Activated CD4-positive, alpha-beta memory T cell treated with anti-CD3 and anti-CD28 coated beads for 36 hours (primary cell): ENCODE measurements around the gene EGLN1. TPM values are rescaled to one million over a fixed set of nuclear protein-coding genes. Genes with fewer than 3 reads are reported as not detected.
"Not testable (repeated sequence)": the region's sequence is repeated elsewhere in the genome, so short reads cannot be mapped to it uniquely, and the experiment has no call there.

ENCODE experiments used
- CTCF ChIA-PET: fragments of 350-600 bp; sonication (Branson Sonifier 250); formaldehyde crosslinking; loops from one replicate; lab custom pipeline; 2021; ENCODE audit warnings: antibody characterized with exemption, inconsistent platforms; lab: Charles Lee
- POLR2A ChIA-PET: fragments of 350-600 bp; sonication (Branson Sonifier 250); formaldehyde crosslinking; loops from one replicate; lab custom pipeline; 2021; ENCODE audit warnings: antibody characterized with exemption; lab: Charles Lee
- DNase-seq: peaks from one replicate; pipeline ENCODE4 v3.0.0-alpha.2; 2020
- H3K27ac Mint-ChIP-seq: one replicate; pipeline ENCODE4 v1.8.0; 2021; ENCODE audit warnings: mixed read lengths
- H3K27me3 Mint-ChIP-seq: one replicate; pipeline ENCODE4 v1.8.0; 2021; ENCODE audit warnings: mixed read lengths
- H3K36me3 Mint-ChIP-seq: one replicate; pipeline ENCODE4 v1.8.0; 2021; ENCODE audit warnings: mixed read lengths
- H3K4me1 Mint-ChIP-seq: one replicate; pipeline ENCODE4 v1.8.0; 2021; ENCODE audit warnings: low read depth, mixed read lengths
- H3K4me3 Mint-ChIP-seq: one replicate; pipeline ENCODE4 v1.8.0; 2021; ENCODE audit warnings: mild to moderate bottlenecking, mixed read lengths
- H3K9me3 Mint-ChIP-seq: one replicate; pipeline ENCODE4 v1.8.0; 2021; ENCODE audit warnings: mixed read lengths
- intact Hi-C: fragments of 100-400 bp; cut with micrococcal nuclease; formaldehyde crosslinking; loops from one replicate; pipeline ENCODE4 v1.15.1; 2023
- total RNA-seq, 2 experiments: library from RNA; stranded (reverse); gene quantifications; one replicate each; pipeline ENCODE4 v1.2.3, GENCODE V29; 2021

EGLN1 gene
- total RNA-seq, 2 experiments from 2014 or later, result 15.8 to 16.2 TPM

GRCh38 chr1:231353086-231353485 is 69.0 kb downstream of the EGLN1 start:
- peaks cover 22% of the 10 kb centered on the region for H3K36me3 Mint-ChIP-seq
- DNase-seq, result no peak
- no peak overlapping the region for H3K4me3 Mint-ChIP-seq
- ChIA-PET CTCF (interaction anchor here (1.3 kb wide), 1 partner anchor 245 kb away, joined by 3 read pairs; no protein-coding TSS in a partner anchor), POLR2A (no interaction called here)
- peaks cover 3% of the 10 kb centered on the region for H3K4me1 Mint-ChIP-seq
- no peaks in the 10 kb centered on the region for H3K27me3 Mint-ChIP-seq
- H3K9me3 Mint-ChIP-seq, result no peaks in the 10 kb centered on the region
- intact Hi-C loops, result loop anchor here (10.0 kb wide), 1 partner anchor 452 kb away; no protein-coding TSS in a partner anchor
- no peak overlapping the region for H3K27ac Mint-ChIP-seq

DNA sequence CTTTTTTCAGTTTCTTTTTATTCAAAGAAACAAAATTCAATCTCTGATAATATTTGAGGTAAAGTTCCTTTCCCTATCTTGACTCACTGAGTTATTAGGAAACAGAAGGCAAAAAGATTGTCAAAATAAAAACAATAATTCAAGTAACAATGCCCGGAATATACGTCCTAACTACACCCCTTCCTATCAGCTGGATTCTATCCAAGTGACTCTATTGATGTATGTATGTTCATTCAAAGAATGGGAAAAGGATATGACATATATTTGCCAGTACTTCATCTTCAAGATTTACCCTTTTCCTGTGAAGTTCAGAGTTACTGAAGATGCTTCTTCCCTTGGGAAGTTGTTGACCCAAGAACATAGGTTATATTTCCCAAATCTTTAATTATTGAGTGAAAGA is 70.3 kb downstream of the EGLN1 start:
- DNase-seq, result no peak
- peaks cover 22% of the 10 kb centered on the region for H3K36me3 Mint-ChIP-seq
- ChIA-PET CTCF (interaction anchor here (1.3 kb wide), 1 partner anchor 247 kb away, joined by 3 read pairs; no protein-coding TSS in a partner anchor), POLR2A (no interaction called here)
- H3K4me1 Mint-ChIP-seq, result no peaks in the 10 kb centered on the region
- H3K27ac Mint-ChIP-seq, result no peak overlapping the region
- no peak overlapping the region for H3K4me3 Mint-ChIP-seq
- intact Hi-C loops, result loop anchor here (10.0 kb wide), 1 partner anchor 453 kb away; no protein-coding TSS in a partner anchor
- no peaks in the 10 kb centered on the region for H3K27me3 Mint-ChIP-seq
- H3K9me3 Mint-ChIP-seq, result no peaks in the 10 kb centered on the region

GRCh38 chr1:231348856-231349255 is 73.2 kb downstream of the EGLN1 start:
- DNase-seq, intact Hi-C loops, H3K9me3 Mint-ChIP-seq, H3K4me1 Mint-ChIP-seq, H3K4me3 Mint-ChIP-seq, H3K27ac Mint-ChIP-seq, POLR2A ChIA-PET, H3K27me3 Mint-ChIP-seq: not testable (repeated sequence)
- CTCF ChIA-PET, result interaction anchor here (1.1 to 1.7 kb wide), 3 partner anchors 8 to 254 kb away, joined by 3 to 4 read pairs (median 3); partner anchors contain the start of gene EXOC8
- H3K36me3 Mint-ChIP-seq, result peaks cover 27% of the 10 kb centered on the region

DNA sequence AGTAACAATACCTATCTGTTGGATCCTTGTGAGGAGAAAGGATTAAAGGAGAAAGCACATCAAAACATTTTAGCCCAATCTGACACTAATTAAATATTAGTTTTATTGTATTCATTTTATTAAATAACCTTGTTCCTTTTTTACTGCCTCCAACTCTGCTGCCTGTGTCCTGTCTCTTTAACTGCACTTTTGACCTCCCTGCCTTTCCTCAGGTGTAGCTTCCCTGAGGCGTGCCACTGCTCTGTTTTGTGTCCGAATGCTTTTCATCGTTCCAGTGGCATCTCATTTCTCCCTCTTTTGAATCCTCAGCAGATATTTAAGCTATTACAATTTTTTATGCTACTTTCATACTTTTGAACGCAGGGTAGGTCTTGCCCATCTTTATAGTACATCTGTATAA is 73.6 kb downstream of the EGLN1 start:
- H3K36me3 Mint-ChIP-seq, result peaks cover 27% of the 10 kb centered on the region
- H3K9me3 Mint-ChIP-seq, result no peaks in the 10 kb centered on the region
- peaks cover 4% of the 10 kb centered on the region for H3K4me1 Mint-ChIP-seq
- intact Hi-C loops, result no loop called here
- no peaks in the 10 kb centered on the region for H3K27me3 Mint-ChIP-seq
- no peak for DNase-seq
- ChIA-PET POLR2A (no interaction called here), CTCF (interaction anchor here (1.1 to 1.7 kb wide), 3 partner anchors 9 to 255 kb away, joined by 3 to 4 read pairs (median 3); partner anchors contain the start of gene EXOC8)
- H3K27ac Mint-ChIP-seq, result no peak overlapping the region
- no peak overlapping the region for H3K4me3 Mint-ChIP-seq

DNA sequence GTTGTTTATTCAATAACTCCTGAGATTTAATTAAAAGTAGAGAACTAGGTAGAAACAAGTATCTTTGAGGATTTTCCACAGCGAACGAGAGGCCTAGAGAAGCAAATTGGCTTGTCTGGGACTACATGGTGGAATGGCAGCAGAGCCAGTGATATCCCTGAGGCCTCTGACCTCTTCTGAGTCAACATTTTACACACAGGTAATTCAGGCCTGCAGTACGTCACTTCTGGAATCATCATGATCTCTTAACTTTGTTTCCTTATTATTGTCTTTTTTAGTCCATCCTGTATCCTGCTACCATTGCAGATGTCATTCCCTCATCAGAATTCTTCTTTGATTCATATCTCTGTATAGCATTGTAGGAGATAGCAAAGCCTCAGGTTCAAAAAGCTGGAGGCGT is 74.1 kb downstream of the EGLN1 start:
- CTCF ChIA-PET, result interaction anchor here (1.1 kb wide), 1 partner anchor 9 kb away, joined by 3 read pairs; no protein-coding TSS in a partner anchor
- intact Hi-C loops, result no loop called here
- H3K36me3 Mint-ChIP-seq, result peaks cover 23% of the 10 kb centered on the region
- H3K9me3 Mint-ChIP-seq, result no peaks in the 10 kb centered on the region
- H3K4me1 Mint-ChIP-seq, result peaks cover 4% of the 10 kb centered on the region
- POLR2A ChIA-PET, result no interaction called here
- H3K27me3 Mint-ChIP-seq, result no peaks in the 10 kb centered on the region
- DNase-seq, result no peak
- H3K4me3 Mint-ChIP-seq, result no peak overlapping the region
- H3K27ac Mint-ChIP-seq, result no peak overlapping the region

- no peak for DNase-seq
- Mint-ChIP-seq H3K4me1 (peaks cover 34% of the 10 kb centered on the region), H3K27ac (no peak overlapping the region), H3K4me3 (no peak overlapping the region), H3K9me3 (peaks cover 2% of the 10 kb centered on the region), H3K36me3 (peaks cover 23% of the 10 kb centered on the region), H3K27me3 (peaks cover 3% of the 10 kb centered on the region)
- intact Hi-C loops, result no loop called here
- ChIA-PET CTCF (interaction anchor here (0.7 to 0.9 kb wide), 2 partner anchors 17 to 250 kb away, joined by 3 read pairs; no protein-coding TSS in a partner anchor), POLR2A (no interaction called here)
Measured at GRCh38 chr1:231340328-231341013, 81.6 kb downstream of the EGLN1 start.

GRCh38 chr1:231338270-231339128 is 83.6 kb downstream of the EGLN1 start, which contains the start of gene SPRTN:
Gene SPRTN, plus strand, starts transcription at chr1:231338293. Its CDS starts 91 bp downstream, at chr1:231338384.
- CTCF ChIA-PET, result interaction anchor here (0.9 to 2.2 kb wide), 10 partner anchors 19 to 287 kb away, joined by 3 to 9 read pairs (median 4); partner anchors contain the start of genes EGLN1 and GNPAT
- Mint-ChIP-seq H3K27me3 (peaks cover 3% of the 10 kb centered on the region), H3K4me3 (peak within 1 kb of the TSS; percentile 100), H3K4me1 (peaks cover 47% of the 10 kb centered on the region), H3K27ac (peak within 1 kb of the TSS; percentile 98), H3K36me3 (peaks cover 24% of the 10 kb centered on the region), H3K9me3 (peaks cover 2% of the 10 kb centered on the region)
- POLR2A ChIA-PET, result interaction anchor here (0.9 to 1.5 kb wide), 5 partner anchors 18 to 365 kb away, joined by 3 to 9 read pairs (median 3); partner anchors contain the start of genes EGLN1 and TSNAX
- DNase-seq, result no peak
- intact Hi-C loops, result loop anchor here (5.0 kb wide), 1 partner anchor 66 kb away; no protein-coding TSS in a partner anchor

DNA sequence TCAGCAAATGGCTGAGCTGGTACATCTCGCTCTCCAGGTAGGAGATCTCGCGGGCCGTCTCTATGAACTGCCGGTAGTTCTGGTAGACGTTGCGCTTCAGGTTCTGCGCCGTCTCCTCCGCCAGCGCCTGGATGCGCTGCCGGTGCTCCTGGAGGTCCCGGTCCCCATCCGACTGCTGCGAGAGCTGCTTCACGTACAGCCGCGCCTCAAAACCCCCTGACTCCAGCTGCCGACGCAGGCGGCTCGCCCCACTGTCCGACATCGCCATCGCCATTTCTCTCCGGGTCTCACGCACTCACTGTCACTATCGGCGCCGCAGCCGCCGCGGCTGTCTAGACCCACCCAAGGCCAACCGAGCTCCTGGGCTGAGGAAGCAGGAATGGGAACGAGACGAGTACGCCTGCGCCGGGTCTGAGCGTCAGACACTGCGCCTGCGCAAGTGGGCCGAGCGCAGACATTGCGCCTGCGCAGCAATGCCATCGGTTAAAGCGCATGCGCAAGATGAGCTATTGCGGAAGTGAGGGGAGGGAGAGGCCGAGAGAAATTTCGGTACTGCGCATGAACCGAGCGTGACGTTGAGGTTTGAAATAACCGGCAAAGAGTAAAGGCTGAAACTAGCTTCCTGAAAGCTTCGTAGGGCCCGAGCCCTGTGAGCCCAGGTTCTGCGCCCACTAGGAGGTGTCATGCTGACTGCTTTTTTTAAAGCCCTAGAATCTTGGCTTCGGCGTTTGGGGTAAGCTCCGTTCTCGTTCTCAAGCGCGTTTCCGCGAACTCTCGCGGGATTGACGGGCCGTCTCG is 84.4 kb downstream of the EGLN1 start, which contains the start of gene EXOC8:
Gene EXOC8, minus strand, starts transcription at position 381 of the 798 bp plus-strand sequence. Its CDS starts 107 bp downstream, at position 274.
- intact Hi-C loops, result loop anchor here (1.0 to 5.0 kb wide), 4 partner anchors 65 to 359 kb away; partner anchors contain the start of genes GNPAT, TSNAX and TTC13
- Mint-ChIP-seq H3K4me1 (peaks cover 54% of the 10 kb centered on the region), H3K9me3 (peaks cover 2% of the 10 kb centered on the region), H3K27me3 (peaks cover 3% of the 10 kb centered on the region), H3K4me3 (peak within 1 kb of the TSS; percentile 100), H3K36me3 (peaks cover 25% of the 10 kb centered on the region), H3K27ac (peak within 1 kb of the TSS; percentile 98)
- ChIA-PET POLR2A (interaction anchor here (0.6 to 1.5 kb wide), 7 partner anchors 17 to 458 kb away, joined by 3 to 9 read pairs (median 3); partner anchors contain the start of genes EGLN1 and TSNAX), CTCF (interaction anchor here (0.7 to 2.2 kb wide), 13 partner anchors 11 to 288 kb away, joined by 3 to 9 read pairs (median 4); partner anchors contain the start of genes EGLN1 and GNPAT)
- DNase-seq, result peak; percentile 98

DNA sequence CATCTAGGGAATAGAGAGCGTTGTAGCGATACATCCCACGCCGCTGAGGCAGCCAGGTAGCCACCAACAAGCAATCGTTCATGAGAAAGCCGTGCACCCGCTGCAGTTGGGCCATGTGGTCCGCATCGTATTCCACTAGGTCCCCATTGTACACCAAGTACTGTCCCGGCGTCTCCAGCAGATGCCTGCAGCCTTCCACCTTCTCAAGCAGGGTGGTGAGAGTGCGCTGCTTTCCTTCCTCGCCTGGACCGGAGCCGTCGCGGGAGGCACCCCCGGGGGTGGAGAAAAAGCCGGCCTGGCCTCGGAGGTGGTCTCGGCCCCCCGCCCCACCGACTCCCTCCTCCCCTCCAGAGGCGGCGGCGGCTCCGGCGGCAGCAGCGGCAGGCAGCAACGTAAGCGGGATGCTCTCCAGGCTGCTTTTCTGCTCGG is 85.0 kb downstream of the EGLN1 start:
- ChIA-PET CTCF (interaction anchor here (0.7 to 2.2 kb wide), 7 partner anchors 12 to 269 kb away, joined by 3 to 9 read pairs (median 4); partner anchors contain the start of genes EGLN1 and GNPAT), POLR2A (interaction anchor here (0.6 to 1.4 kb wide), 3 partner anchors 84 to 459 kb away, joined by 3 to 9 read pairs (median 4); partner anchors contain the start of gene EGLN1)
- Mint-ChIP-seq H3K9me3 (peaks cover 2% of the 10 kb centered on the region), H3K27me3 (peaks cover 3% of the 10 kb centered on the region), H3K4me3 (peak overlapping the region; percentile 100), H3K4me1 (peaks cover 57% of the 10 kb centered on the region), H3K36me3 (peaks cover 25% of the 10 kb centered on the region), H3K27ac (peak overlapping the region; percentile 98)
- intact Hi-C loops, result loop anchor here (1.0 to 5.0 kb wide), 4 partner anchors 65 to 359 kb away; partner anchors contain the start of genes GNPAT, TSNAX and TTC13
- DNase-seq, result no peak
